ENCODE data around the gene PBX1. TPM values are rescaled to one million over a fixed set of nuclear protein-coding genes. Genes with fewer than 3 reads are reported as not detected.

The PBX1 gene
- total and polyA plus RNA-seq, 4 donors = 2.2 to 17.3 (median 5.1) TPM

- Histone ChIP-seq H3K4me3 (ENCODE audit: low read depth in 1 of 3, low read length in 3 of 3) (no peak overlapping the region), H3K36me3 (ENCODE audit: control insufficient read depth in 4 of 4, insufficient read depth in 3 of 4, low read depth in 1 of 4, low read length in 3 of 4) (no peaks in the 10 kb centered on the region), H3K27ac (ENCODE audit: low read depth in 1 of 2, low read length in 2 of 2) (no peak overlapping the region), H3K4me1 (ENCODE audit: control insufficient read depth in 4 of 4, insufficient read depth in 4 of 4, low read length in 3 of 4) (peaks cover 0 to 3% (median under 1%) of the 10 kb centered on the region in 4 donors), H3K27me3 (ENCODE audit: control insufficient read depth in 4 of 4, insufficient read depth in 4 of 4, low read length in 3 of 4) (no peaks in the 10 kb centered on the region), H3K9me3 (ENCODE audit: control insufficient read depth in 4 of 4, low read length in 3 of 4) (no peaks in the 10 kb centered on the region), H3K9ac (ENCODE audit: low read depth in 1 of 2, low read length in 2 of 2) (no peak overlapping the region)
- WGBS = 71% methylated on average over 5 of the region's 5 CpGs
- DNase-seq (ENCODE audit: low spot score) = no peak
- TF ChIP-seq HNF4G (IDR thresholded peaks at IDR 0.05) (no peak), YY1 (IDR thresholded peaks at IDR 0.05) (no peak), TAF1 (conservative IDR thresholded peaks at IDR 0.05) (no peak), FOXA2 (IDR thresholded peaks at IDR 0.05) (no peak), RAD21 (IDR thresholded peaks at IDR 0.05) (no peak), RXRA (IDR thresholded peaks at IDR 0.05) (no peak), EGR1 (IDR thresholded peaks at IDR 0.05; ENCODE audit: low read depth in 2 of 2) (no peak), MAX (IDR thresholded peaks at IDR 0.05) (no peak), ZBTB33 (IDR thresholded peaks at IDR 0.05) (no peak), HNF4A (conservative IDR thresholded peaks at IDR 0.05) (no peak), CTCF (IDR thresholded peaks at IDR 0.05; ENCODE audit: low read depth, low read length, missing input control) (no peak), JUND (IDR thresholded peaks at IDR 0.05) (no peak), FOXA1 (IDR thresholded peaks at IDR 0.05) (no peak)
Measured at GRCh38 chr1:164618202-164618564, 59.2 kb downstream of the PBX1 start.

GRCh38 chr1:164619006-164619784 is 60.2 kb downstream of the PBX1 start:
- Histone ChIP-seq H3K9me3 (ENCODE audit: control insufficient read depth in 4 of 4, low read length in 3 of 4) (no peaks in the 10 kb centered on the region), H3K36me3 (ENCODE audit: control insufficient read depth in 4 of 4, insufficient read depth in 3 of 4, low read depth in 1 of 4, low read length in 3 of 4) (no peaks in the 10 kb centered on the region), H3K4me1 (ENCODE audit: control insufficient read depth in 4 of 4, insufficient read depth in 4 of 4, low read length in 3 of 4) (peaks cover 0 to 3% (median 0%) of the 10 kb centered on the region in 4 donors), H3K27me3 (ENCODE audit: control insufficient read depth in 4 of 4, insufficient read depth in 4 of 4, low read length in 3 of 4) (no peaks in the 10 kb centered on the region), H3K4me3 (ENCODE audit: low read depth in 1 of 3, low read length in 3 of 3) (no peak overlapping the region), H3K27ac (ENCODE audit: low read depth in 1 of 2, low read length in 2 of 2) (no peak overlapping the region), H3K9ac (ENCODE audit: low read depth in 1 of 2, low read length in 2 of 2) (no peak overlapping the region)
- TF ChIP-seq GABPA (IDR thresholded peaks at IDR 0.05 in 1 of 2, conservative IDR thresholded peaks at IDR 0.05 in 1 of 2) (no peak), ZBTB33 (IDR thresholded peaks at IDR 0.05) (no peak), CTCF (IDR thresholded peaks at IDR 0.05; ENCODE audit: low read depth, low read length, missing input control) (no peak), YY1 (IDR thresholded peaks at IDR 0.05) (no peak), FOXA2 (IDR thresholded peaks at IDR 0.05) (no peak), EGR1 (IDR thresholded peaks at IDR 0.05; ENCODE audit: low read depth in 2 of 2) (no peak), FOXA1 (IDR thresholded peaks at IDR 0.05) (no peak), RAD21 (IDR thresholded peaks at IDR 0.05) (no peak), SP1 (IDR thresholded peaks at IDR 0.05) (no peak), TAF1 (conservative IDR thresholded peaks at IDR 0.05) (no peak), ATF3 (IDR thresholded peaks at IDR 0.05) (no peak), NR2F2 (IDR thresholded peaks at IDR 0.05) (no peak), MAX (IDR thresholded peaks at IDR 0.05) (no peak)
- 82% methylated on average over 3 of the region's 3 CpGs for WGBS
- no peak for DNase-seq (ENCODE audit: low spot score)
